Epithelial cell of esophagus (primary cell): ENCODE data around the gene LLPH.

Experiments used
- DNase-seq: peaks from one replicate; pipeline ENCODE4 v3.0.0; 2010; ENCODE audit warnings: low read depth
- H3K4me3 ChIP-seq: 2 replicates; pipeline ENCODE4 v1.5.1; 2011; ENCODE audit warnings: mild to moderate bottlenecking, low read length, control low read depth
- TF ChIP-seq, protein P1 (sequence below): IDR thresholded peaks from 2 replicates; pipeline ENCODE4 v1.5.1; 2011; ENCODE audit warnings: low read depth, mild to moderate bottlenecking, low read length, control low read depth, inconsistent platforms; ENCODE audit not compliant: insufficient read depth; ENCODE audit errors: missing control alignments

Gene LLPH

DNA sequence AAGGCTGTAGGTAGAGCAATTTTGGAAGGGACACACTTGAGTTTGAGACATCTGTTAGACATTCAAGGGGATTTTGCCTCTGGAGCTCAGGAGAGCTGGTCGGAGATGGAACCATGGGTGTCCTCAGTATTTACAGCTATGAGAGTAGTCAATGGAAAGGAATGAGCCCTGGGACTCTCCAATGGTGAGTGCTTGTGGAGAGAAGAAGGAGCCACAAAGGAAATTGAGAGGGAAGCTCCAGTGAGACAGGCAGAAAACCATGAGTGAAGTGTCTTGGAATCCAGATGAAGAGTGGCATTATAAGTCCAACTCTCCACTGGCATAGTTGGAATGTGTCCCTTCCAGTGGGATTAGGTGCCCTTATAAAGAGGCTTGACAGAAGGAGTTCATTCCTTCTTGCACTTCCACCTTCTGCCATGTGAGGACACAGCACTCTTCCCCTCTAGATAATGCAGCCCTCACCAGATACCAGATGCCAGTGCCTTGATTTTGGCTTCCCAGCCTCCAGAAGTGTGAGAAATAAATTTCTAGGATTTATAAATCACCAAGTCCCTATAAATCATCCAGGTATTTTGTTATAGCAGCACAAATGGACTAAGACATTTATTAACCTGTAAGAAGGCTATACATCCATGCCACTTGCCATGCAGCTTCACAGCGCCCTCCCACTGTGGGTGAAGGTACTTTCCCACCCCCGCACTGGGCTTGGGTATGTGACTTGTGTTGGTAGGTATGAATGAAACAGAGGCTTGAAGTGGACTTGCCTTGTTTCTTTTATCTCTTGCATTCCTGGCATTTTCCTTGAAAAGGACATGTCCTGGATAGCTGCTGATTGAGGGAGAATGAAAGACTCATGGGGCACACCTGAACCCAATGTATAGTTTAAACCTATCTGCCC, 27.3 kb downstream of the LLPH start:
- H3K4me3 ChIP-seq = no peak overlapping the region
- DNase-seq = peak; percentile 20
- TF ChIP-seq, protein P1, sequence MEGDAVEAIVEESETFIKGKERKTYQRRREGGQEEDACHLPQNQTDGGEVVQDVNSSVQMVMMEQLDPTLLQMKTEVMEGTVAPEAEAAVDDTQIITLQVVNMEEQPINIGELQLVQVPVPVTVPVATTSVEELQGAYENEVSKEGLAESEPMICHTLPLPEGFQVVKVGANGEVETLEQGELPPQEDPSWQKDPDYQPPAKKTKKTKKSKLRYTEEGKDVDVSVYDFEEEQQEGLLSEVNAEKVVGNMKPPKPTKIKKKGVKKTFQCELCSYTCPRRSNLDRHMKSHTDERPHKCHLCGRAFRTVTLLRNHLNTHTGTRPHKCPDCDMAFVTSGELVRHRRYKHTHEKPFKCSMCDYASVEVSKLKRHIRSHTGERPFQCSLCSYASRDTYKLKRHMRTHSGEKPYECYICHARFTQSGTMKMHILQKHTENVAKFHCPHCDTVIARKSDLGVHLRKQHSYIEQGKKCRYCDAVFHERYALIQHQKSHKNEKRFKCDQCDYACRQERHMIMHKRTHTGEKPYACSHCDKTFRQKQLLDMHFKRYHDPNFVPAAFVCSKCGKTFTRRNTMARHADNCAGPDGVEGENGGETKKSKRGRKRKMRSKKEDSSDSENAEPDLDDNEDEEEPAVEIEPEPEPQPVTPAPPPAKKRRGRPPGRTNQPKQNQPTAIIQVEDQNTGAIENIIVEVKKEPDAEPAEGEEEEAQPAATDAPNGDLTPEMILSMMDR = peak; percentile 19

DNA sequence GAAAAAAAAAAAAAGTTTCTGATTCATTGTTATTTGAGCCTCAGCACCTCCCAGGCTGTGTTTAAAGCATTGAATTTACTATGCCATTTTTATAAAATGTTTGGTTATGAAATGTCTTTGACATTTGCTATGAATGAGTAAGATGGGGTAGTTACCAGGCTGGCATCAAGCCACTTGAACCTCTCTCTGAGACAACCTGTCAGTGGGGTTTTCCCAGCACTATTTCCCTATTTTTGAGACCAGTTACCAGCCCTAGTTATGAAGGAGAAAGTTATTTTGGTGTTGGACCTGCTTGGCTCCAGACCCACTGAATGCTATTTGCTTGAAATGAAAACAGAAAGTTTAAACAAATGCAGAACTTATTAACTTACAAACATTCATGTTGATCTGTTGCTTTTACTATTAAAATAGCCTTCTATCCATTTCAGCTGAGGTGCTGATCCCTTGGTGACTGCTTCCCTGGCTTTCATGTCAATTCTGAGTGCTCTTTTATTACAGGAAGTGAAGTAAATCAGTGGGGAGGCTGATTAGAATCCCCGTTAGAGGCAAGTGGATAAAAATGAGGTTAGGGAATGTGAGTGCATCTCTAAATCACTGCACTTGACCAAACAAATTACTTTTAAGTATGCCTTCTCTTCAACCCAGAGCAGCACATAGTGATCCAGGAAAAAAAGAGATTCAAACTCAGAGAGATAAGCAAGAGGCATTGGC, 37.8 kb downstream of the LLPH start:
- DNase-seq = peak; percentile 89
- TF ChIP-seq, protein P1 = no peak
- no peak overlapping the region for H3K4me3 ChIP-seq

DNA sequence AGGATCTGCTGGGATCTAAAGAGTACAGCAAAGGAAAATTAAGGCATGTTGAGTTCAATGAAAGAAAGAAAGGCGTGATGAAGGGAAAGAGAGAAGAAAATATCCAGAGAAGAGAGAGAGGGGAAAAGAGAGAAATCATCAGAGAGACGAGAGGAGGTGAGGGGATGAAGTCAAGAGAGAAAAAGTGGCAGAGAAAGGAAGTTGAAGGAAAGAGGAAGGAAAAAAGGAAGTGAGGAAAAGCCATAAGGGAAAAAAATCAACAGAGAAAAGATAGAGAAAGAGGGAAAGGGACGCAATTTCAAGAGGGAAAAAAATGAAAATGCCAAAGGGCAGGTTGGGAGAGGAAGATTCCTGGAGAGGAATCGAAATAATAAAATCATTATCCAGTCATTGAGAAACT, 40.4 kb downstream of the LLPH start:
- TF ChIP-seq, protein P1 = no peak
- no peak overlapping the region for H3K4me3 ChIP-seq
- no peak for DNase-seq

DNA sequence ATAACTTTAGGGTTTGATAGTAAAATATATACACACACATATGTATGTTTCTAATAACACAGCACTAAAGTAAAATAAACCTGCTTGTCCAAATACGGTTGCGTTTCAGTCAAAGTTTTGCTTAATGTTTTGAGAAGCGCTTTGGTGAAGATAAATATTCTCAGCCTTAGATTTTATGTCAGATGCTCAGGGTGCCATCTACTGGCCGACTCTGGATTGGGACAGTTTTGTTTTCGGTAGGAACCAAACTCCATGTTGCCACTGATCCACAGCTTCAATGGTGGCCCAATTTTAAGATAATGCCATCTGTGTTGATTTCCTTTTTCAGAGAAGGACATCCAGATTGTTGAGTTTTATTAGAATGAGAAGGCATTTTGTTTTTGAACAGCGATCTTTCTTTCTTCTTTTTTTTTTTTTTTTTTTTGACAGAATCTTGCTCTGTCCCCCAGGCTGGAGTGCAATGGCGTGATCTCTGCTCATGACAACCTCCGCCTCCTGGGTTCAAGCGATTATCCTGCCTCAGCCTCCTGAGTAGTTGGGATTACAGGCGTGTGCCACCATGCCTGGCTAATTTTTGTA, 43.1 kb downstream of the LLPH start:
- H3K4me3 ChIP-seq = no peak overlapping the region
- TF ChIP-seq, protein P1 = peak; percentile 86
- peak; percentile 73 for DNase-seq

DNA sequence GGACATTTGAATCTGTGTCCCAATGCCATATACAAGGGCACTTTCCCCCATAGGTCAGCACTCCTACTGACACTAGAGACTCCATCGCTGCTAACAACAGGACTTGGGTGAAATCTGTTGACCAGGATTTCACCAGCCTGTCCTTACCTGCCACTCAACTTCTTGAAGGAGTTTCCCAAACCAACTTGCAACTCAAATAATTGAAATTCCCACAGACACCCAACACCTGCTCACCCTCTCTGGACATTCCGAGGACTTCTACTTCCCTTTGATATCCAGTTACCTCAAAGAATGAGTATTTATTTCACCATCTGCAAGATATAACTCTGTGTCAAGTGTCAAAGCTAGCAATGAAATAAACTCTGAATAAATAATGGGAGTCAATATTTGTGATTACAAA, 44.6 kb downstream of the LLPH start:
- no peak for DNase-seq
- H3K4me3 ChIP-seq = no peak overlapping the region
- TF ChIP-seq, protein P1 = no peak

DNA sequence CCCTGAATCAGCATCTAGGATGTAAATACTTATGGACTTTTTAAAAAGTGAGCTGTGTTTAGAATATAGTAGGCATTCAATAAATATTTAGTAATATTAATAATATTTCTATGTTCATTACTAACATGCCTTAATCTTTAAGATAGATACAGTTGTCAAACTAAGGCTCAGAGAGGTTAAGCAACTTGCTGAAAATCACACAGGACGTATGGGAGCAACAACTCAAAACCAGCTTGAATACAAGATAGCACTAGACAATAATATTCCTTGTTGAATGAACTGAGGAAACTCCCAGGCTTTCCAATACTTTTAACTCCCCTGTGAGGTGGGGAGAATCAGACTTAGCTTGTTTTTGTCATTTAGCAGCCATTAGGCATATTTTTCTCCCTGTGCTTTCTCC, 45.3 kb downstream of the LLPH start:
- TF ChIP-seq, protein P1 = no peak
- H3K4me3 ChIP-seq = no peak overlapping the region
- DNase-seq = no peak
